HG03064 (cell line): ENCODE results near the gene TNFRSF11A.
A peak's percentile ranks its signal among the peaks of the same experiment; 100 is the strongest.

Experiments
- ATAC-seq: cut with Tn5 transposase; IDR thresholded peaks from one replicate; pipeline ENCODE4 v1.9.1; 2021; ENCODE audit warnings: low read depth; ENCODE audit not compliant: unreplicated experiment

Gene TNFRSF11A

GRCh38 chr18:62407660-62408059 lies 82.5 kb downstream of the TNFRSF11A start:
- ATAC-seq: no peak

GRCh38 chr18:62409821-62410220 lies 84.7 kb downstream of the TNFRSF11A start:
- ATAC-seq: no peak

- ATAC-seq: no peak
Observed at GRCh38 chr18:62412231-62412979, 87.3 kb downstream of the TNFRSF11A start.

- ATAC-seq: no peak
Observed at GRCh38 chr18:62413206-62413605, 88.1 kb downstream of the TNFRSF11A start.

GRCh38 chr18:62418258-62418657 lies 93.1 kb downstream of the TNFRSF11A start:
- ATAC-seq: no peak

GRCh38 chr18:62420151-62420512 lies 95.0 kb downstream of the TNFRSF11A start:
- no peak for ATAC-seq

- ATAC-seq: peak; percentile 90
Observed at GRCh38 chr18:62420513-62421209, 95.6 kb downstream of the TNFRSF11A start.

- no peak for ATAC-seq
Observed at GRCh38 chr18:62425465-62426190, 100.5 kb downstream of the TNFRSF11A start.

- ATAC-seq: no peak
Observed at GRCh38 chr18:62426191-62426488, 101.0 kb downstream of the TNFRSF11A start.

GRCh38 chr18:62432176-62432575 lies 107.1 kb downstream of the TNFRSF11A start:
- no peak for ATAC-seq

GRCh38 chr18:62434798-62435197 lies 109.7 kb downstream of the TNFRSF11A start:
- no peak for ATAC-seq

GRCh38 chr18:62435435-62436031 lies 110.4 kb downstream of the TNFRSF11A start:
- no peak for ATAC-seq

- no peak for ATAC-seq
Observed at GRCh38 chr18:62436636-62437234, 111.6 kb downstream of the TNFRSF11A start.

- ATAC-seq: no peak
Observed at GRCh38 chr18:62437235-62438017, 112.3 kb downstream of the TNFRSF11A start.

- ATAC-seq: no peak
Observed at GRCh38 chr18:62438018-62438329, 112.9 kb downstream of the TNFRSF11A start.

GRCh38 chr18:62438402-62438801 lies 113.3 kb downstream of the TNFRSF11A start:
- ATAC-seq: no peak

- ATAC-seq: no peak
Observed at GRCh38 chr18:62438866-62439265, 113.8 kb downstream of the TNFRSF11A start.
